GM19455 (cell line): ENCODE measurements around the gene HTR3B.
"Not testable (repeated sequence)": the region's sequence is repeated elsewhere in the genome, so short reads cannot be mapped to it uniquely, and the experiment has no call there.

Experiments
- ATAC-seq: cut with Tn5 transposase; IDR thresholded peaks from one replicate; pipeline ENCODE4 v1.9.1; 2021; ENCODE audit not compliant: unreplicated experiment

HTR3B gene

GRCh38 chr11:113937918-113938317 lies 33.3 kb downstream of the HTR3B start:
- no peak for ATAC-seq

- no peak for ATAC-seq
These were observed 37.7 kb downstream of the HTR3B start for GRCh38 chr11:113942256-113942655.

GRCh38 chr11:113946162-113946561 lies 41.6 kb downstream of the HTR3B start:
- not testable (repeated sequence) for ATAC-seq

- no peak for ATAC-seq
These were observed 43.4 kb downstream of the HTR3B start for GRCh38 chr11:113947994-113948393.

GRCh38 chr11:113949891-113950290 lies 45.3 kb downstream of the HTR3B start:
- no peak for ATAC-seq

GRCh38 chr11:113951537-113951936 lies 46.9 kb downstream of the HTR3B start:
- ATAC-seq = no peak

DNA sequence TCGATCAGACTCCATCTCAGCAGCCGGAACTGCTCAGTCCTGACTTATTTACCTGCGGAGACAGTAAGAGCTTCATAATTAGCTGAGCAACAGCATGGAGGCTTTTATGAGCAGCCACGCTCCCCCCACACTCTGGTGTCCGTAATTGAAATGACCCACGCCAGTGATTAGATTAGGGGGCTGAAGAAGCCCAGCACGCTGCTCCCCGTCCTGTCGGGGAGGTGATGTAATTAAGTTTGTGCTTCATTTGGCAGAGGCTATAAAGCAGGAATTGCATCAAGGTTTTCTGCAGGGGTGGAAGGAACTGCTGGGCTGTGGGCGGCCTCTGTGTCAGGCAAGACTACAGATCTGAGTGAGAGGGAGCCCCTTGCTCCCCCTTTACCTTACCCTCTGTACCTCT lies 47.5 kb downstream of the HTR3B start:
- ATAC-seq = no peak

DNA sequence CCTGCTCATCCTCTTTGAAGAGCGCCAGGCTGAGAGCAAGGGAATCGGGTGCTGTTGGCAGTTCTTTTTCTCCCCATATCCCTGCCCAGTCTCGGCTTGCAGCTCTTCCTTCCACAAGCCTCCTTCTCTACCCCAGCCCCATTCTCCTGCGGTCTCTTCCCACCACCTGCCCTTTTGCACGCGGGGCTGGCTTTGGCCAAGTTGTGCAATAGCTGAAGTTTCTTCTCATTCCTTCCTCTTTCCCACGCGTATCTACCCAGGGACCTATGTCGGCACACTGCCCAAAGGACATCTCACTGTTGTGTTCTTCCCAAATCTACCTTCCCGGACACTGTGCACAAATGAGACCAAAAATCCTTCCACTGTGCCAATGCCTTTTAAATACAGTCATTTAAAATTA lies 48.0 kb downstream of the HTR3B start:
- ATAC-seq = no peak

GRCh38 chr11:113954235-113954634 lies 49.6 kb downstream of the HTR3B start:
- ATAC-seq = no peak

DNA sequence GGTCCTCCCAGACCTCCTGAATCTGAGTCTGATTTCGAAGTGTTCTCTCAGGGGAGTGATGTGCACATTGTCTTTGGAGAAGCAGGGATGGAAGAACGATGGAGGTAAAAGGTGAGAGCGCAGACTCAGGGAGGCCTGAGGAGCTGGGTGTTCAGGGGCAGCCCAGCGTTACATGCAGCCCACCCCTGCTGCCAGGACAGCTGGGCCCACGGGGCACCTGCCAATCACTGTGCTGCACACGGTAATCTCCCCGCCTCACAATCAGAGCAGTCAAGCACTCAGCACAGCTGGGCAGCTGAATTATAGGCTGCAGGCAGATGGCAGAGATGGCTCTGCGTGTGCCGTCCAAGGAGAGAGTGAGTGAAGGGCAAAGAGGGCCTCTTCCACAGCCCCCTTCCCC lies 52.4 kb downstream of the HTR3B start:
- ATAC-seq = no peak

- no peak for ATAC-seq
These were observed 56.2 kb downstream of the HTR3B start for GRCh38 chr11:113960702-113961330.

DNA sequence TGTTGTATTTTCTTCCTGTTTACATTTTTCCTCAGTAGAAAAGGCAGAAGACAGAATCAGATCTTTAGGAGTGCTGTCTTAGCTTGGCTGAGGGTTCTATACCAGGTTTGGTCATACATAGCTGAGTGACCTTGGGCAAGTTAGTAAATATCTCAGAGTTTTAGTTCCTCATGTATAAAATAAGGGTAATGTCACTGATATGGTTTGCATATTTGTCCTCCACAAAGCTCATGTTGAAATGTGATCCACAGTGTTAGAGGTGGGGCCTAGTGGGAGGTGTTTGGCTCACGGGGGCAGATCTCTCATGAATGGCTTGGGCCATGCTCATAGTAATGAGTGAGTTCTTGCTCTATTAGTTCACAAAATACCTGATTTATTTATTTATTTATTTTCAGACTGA lies 62.8 kb downstream of the HTR3B start:
- no peak for ATAC-seq

DNA sequence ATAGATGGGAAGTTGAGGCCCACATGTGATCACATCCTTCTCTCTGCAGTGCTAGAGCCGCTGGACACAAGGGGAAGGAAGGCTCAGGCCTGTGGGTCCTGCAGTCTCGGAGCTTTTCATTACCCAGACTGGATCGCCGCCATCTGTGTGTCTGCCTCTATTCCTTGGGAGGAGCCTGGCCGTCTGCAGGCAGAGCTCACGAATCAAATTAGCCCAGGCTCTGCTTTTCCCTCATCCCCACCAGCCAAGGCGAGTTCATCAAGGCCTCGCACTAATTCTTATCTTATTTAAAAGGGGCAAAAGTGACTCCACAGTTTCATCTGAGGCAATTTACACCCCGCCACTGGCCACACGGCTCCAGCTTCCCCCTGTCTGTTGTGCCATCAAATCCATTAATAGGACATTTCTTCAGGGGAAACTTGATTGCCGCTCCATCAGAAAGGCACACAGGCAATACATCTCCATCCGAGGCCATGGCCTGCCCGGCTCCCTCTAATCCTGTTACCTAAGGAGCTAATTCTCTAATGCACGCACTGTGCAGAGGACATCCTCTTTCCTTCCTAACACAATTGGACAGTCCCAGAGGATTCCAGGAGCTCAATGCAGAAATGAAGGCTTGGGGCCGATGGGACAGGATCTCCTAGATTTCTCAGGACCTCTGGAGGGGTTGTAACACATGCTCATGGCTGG lies 67.1 kb downstream of the HTR3B start:
- no peak for ATAC-seq

GRCh38 chr11:113974741-113975470 lies 70.3 kb downstream of the HTR3B start, which contains the start of gene HTR3A:
TSS of gene HTR3A (plus strand) at chr11:113975108. CDS start at chr11:113975326, 218 bp downstream.
- ATAC-seq = no peak

DNA sequence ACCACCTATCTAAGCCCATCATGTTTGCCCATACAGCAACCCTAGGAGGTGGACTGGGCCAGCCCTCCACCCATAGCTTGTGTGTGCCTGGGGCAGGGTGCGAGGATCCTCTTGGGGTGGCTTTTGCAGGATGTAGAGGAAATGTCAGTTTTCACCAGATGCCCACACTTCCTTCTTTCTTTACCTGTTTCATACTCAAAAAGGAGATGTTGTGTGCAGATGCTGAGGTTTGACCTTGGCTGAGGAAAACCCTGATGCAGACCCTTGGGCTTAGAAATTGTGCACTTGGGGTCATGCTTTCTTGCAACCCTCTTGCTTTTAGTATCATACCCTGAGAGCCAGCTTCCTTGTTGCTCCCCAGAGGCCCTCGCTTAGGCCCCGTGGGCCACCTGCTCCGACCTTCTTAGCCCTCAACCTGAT lies 72.5 kb downstream of the HTR3B start:
- ATAC-seq = no peak

DNA sequence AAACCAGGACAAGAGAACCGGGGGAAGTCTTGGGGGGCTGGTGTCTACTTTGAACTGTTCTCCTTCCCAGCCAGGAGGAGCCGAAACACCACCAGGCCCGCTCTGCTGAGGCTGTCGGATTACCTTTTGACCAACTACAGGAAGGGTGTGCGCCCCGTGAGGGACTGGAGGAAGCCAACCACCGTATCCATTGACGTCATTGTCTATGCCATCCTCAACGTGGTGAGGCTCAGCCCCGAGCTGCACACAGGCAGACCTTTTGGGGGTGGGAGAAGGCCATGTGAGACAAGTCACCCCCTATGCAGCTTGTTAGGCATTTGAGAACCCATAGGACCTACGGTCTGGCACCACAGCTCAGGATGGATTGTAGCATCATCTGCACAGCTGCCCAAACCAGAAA lies 73.1 kb downstream of the HTR3B start:
- no peak for ATAC-seq

DNA sequence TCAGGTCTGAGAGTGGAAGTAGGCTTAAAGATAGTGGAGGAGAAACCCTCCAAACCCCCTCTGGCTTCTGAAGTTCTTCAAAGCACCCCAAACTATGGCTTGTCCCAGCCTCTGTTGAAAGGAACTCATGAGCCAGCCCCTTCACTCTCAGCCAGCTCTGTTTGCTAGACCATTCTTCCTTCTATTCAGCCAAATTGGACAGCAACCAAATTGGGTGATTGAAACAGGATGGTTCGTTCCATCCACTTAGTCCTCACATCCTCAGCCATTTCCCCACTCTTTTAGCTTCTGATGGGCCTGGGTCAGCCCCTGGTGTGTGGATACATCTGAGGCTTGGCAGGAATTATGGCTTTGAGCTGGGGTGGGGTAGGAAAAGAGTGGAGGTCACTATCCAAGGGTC lies 74.8 kb downstream of the HTR3B start:
- no peak for ATAC-seq

- ATAC-seq = no peak
These were observed 76.2 kb downstream of the HTR3B start for GRCh38 chr11:113980785-113981184.

GRCh38 chr11:113982306-113982705 lies 77.7 kb downstream of the HTR3B start:
- ATAC-seq = no peak

DNA sequence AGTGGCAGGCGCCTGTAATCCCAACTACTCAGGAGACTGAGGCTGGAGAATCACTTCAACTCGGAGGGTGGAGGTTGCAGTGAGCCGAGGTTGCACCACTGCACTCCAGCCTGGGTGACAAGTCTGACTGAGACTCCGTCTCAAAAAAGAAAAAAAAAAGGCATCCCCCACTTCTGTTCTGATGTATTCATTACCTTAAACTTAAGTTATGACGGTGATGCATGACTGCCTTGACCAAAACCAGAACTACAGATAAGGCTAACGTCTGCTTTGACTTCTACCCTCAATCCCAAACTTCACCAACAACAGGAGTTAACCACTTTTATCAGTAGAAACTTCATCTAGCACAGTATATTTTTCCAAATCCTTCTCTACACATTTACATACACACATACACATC lies 80.2 kb downstream of the HTR3B start:
- ATAC-seq = no peak

- ATAC-seq = no peak
These were observed 81.3 kb downstream of the HTR3B start for GRCh38 chr11:113985906-113986305.
